ENCODE results near the gene HMX1.

DNA sequence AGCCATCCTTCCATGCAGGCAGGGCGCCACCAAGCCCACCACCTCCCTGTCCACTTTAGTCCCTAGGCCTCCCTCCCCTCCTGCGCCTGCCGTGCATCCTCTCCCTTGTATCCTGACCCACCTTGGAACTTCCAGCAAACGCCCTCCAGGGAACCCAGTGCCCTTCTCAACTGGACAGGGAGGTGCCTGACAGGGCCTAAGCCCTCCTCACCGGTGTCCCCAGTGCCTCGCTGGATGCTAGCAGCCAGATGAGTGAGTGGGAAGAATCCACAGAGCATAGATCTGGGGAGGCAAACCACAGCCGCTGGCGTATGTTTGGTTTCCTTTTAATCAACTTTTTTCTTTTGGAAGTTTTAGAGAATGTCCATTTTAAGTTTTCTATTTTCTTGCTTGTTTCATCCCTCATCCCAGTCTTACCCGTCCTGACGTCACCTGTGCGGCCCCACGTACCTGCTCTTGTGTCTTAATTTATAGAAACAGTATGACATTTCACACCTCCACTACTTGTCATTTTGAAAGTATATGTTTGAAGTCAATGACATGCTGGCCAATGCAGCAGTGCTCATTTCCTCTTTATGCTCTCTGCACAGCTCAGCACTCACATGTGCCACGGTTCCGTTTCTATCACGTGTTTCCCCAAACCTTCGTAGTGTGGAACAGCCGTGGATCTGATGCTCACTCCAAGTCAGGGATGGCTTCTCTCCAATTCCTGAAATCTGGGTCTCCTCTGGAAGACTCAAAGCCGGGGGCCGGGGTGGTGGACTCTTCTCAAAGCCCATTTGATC, 3.4 kb upstream of the HMX1 start:
- TF ChIP-seq, protein P1, sequence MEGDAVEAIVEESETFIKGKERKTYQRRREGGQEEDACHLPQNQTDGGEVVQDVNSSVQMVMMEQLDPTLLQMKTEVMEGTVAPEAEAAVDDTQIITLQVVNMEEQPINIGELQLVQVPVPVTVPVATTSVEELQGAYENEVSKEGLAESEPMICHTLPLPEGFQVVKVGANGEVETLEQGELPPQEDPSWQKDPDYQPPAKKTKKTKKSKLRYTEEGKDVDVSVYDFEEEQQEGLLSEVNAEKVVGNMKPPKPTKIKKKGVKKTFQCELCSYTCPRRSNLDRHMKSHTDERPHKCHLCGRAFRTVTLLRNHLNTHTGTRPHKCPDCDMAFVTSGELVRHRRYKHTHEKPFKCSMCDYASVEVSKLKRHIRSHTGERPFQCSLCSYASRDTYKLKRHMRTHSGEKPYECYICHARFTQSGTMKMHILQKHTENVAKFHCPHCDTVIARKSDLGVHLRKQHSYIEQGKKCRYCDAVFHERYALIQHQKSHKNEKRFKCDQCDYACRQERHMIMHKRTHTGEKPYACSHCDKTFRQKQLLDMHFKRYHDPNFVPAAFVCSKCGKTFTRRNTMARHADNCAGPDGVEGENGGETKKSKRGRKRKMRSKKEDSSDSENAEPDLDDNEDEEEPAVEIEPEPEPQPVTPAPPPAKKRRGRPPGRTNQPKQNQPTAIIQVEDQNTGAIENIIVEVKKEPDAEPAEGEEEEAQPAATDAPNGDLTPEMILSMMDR (IDR thresholded peaks at IDR 0.05; ENCODE audit: extremely low read depth in 1 of 2, insufficient read depth in 1 of 2, low read depth in 1 of 2, low read length in 2 of 2), result no peak
- TF ChIP-seq POLR2A (IDR thresholded peaks at IDR 0.05; ENCODE audit: low read depth, low read length) (no peak), POLR2AphosphoS5 (IDR thresholded peaks at IDR 0.05; ENCODE audit: insufficient read depth, low read depth, low read length) (no peak), EZH2 (IDR thresholded peaks at IDR 0.05; ENCODE audit: borderline replicate concordance, low read depth, low read length, severe bottlenecking) (no peak), FOS (IDR thresholded peaks at IDR 0.05; ENCODE audit: borderline replicate concordance, insufficient read depth, low read length) (no peak), JUN (IDR thresholded peaks at IDR 0.05; ENCODE audit: borderline replicate concordance, insufficient read depth, insufficient read length, low read depth) (no peak)
- TF ChIP-seq, protein P2, sequence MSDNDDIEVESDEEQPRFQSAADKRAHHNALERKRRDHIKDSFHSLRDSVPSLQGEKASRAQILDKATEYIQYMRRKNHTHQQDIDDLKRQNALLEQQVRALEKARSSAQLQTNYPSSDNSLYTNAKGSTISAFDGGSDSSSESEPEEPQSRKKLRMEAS (IDR thresholded peaks at IDR 0.05; ENCODE audit: insufficient read depth, insufficient read length), result no peak
